DOHH2 (cell line): Measurements from ENCODE around the gene STOML1.

Experiments used
- EZH2phosphoT487 ChIP-seq: fragments of 200-600 bp; sonication (generic); IDR thresholded peaks from 2 replicates; pipeline ENCODE4 v1.6.1; 2017; ENCODE audit warnings: borderline replicate concordance, mild to moderate bottlenecking, antibody characterized with exemption, low read length, moderate library complexity, mixed read lengths
- TF ChIP-seq, protein P1 (sequence below): fragments of 200-600 bp; sonication (generic); IDR thresholded peaks from one replicate; pipeline ENCODE4 v1.5.1; 2014; ENCODE audit warnings: antibody characterized with exemption, mild to moderate bottlenecking, low read depth, low read length; ENCODE audit not compliant: poor library complexity, severe bottlenecking

DNA sequence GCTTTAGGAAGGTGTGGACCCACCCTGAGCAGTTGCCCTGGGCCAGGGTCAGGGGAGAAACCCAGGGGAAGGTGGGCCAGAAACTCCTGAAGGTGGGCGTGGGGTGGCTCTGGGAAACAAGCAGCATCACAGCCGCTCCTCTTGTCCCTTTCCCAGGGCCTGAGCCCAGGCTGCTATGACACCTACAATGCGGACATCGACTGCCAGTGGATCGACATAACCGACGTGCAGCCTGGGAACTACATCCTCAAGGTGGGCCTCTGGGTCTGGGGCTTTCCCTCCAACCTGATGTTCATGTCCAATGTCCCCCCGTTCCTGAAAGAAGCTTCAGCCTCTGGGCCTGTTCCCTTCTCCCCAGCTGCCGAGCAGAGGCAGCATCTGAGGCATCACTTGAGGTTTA, 44.4 kb downstream of the STOML1 start:
- TF ChIP-seq, protein P1, sequence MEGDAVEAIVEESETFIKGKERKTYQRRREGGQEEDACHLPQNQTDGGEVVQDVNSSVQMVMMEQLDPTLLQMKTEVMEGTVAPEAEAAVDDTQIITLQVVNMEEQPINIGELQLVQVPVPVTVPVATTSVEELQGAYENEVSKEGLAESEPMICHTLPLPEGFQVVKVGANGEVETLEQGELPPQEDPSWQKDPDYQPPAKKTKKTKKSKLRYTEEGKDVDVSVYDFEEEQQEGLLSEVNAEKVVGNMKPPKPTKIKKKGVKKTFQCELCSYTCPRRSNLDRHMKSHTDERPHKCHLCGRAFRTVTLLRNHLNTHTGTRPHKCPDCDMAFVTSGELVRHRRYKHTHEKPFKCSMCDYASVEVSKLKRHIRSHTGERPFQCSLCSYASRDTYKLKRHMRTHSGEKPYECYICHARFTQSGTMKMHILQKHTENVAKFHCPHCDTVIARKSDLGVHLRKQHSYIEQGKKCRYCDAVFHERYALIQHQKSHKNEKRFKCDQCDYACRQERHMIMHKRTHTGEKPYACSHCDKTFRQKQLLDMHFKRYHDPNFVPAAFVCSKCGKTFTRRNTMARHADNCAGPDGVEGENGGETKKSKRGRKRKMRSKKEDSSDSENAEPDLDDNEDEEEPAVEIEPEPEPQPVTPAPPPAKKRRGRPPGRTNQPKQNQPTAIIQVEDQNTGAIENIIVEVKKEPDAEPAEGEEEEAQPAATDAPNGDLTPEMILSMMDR, result no peak
- no peak for TF ChIP-seq EZH2phosphoT487
